HepG2 (cell line): ENCODE data around the gene HOXC10. TPM values are rescaled to one million over a fixed set of nuclear protein-coding genes. Genes with fewer than 3 reads are reported as not detected.

ENCODE experiments used
- ATAC-seq: fragments of 200-7000 bp; cut with Tn5 transposase; 3 replicates; pipeline ENCODE4 v1.9.1; 2020; ENCODE audit warnings: mild to moderate bottlenecking, moderate library complexity
- BruUV-seq: library from RNA; stranded (reverse); fragments of 400-500 nt; replicated peaks from 2 replicates; lab custom pipeline; 2021; lab: Mats Ljungman, UMichigan
- CTCF ChIA-PET: fragments of 300-600 bp; formaldehyde crosslinking; extraction: SDS; loops from one replicate; lab custom pipeline; 2021; ENCODE audit warnings: low total read pairs, inconsistent platforms, low intra/inter-chr PET ratio; lab: Yijun Ruan, JAX
- POLR2A ChIA-PET: fragments of 350-600 bp; sonication (Branson Sonifier 250); formaldehyde crosslinking; loops from one replicate; lab custom pipeline; 2020; ENCODE audit warnings: antibody characterized with exemption, inconsistent platforms; lab: Yijun Ruan, JAX
- DNase-seq: peaks from one replicate; pipeline ENCODE4 v3.0.0-alpha.2; 2015; ENCODE audit warnings: low spot score
- FAIRE-seq: peaks from 3 replicates; lab custom pipeline; 2011; peaks lifted over from hg19 to GRCh38; lab: Jason Lieb, UNC
- H2AFZ ChIP-seq: one replicate; pipeline ENCODE4 v1.6.1; 2011; ENCODE audit warnings: low read length, inconsistent platforms
- H3K27ac ChIP-seq: fragments of 300-600 bp; 3 replicates; pipeline ENCODE4 v1.8.0; 2011; ENCODE audit warnings: mixed run types, mild to moderate bottlenecking, mixed read lengths, low read length, inconsistent platforms; ENCODE audit not compliant: insufficient read depth; ENCODE audit errors: extremely low read length
- H3K27me3 ChIP-seq, 2 experiments: fragments of 200-600 bp in 1 of 2; 2 replicates in 1 of 2; 3 replicates in 1 of 2; pipeline versions ENCODE4 v1.6.0 to v1.8.0; 2011; ENCODE audit warnings: low read length in 2 of 2, mild to moderate bottlenecking in 2 of 2, moderate library complexity in 2 of 2, inconsistent platforms in 1 of 2; ENCODE audit not compliant: insufficient read depth in 2 of 2, control insufficient read depth in 1 of 2
- H3K36me3 ChIP-seq, 2 experiments: fragments of 200-600 bp in 1 of 2; replicated peaks in 1 of 2; 2 replicates in 1 of 2; 3 replicates in 1 of 2; pipeline versions ENCODE4 v1.5.1 to v1.8.0; 2011; ENCODE audit warnings: low read length in 2 of 2, inconsistent platforms in 1 of 2; ENCODE audit not compliant: insufficient read depth in 2 of 2, control insufficient read depth in 1 of 2
- H3K4me1 ChIP-seq: 2 replicates; pipeline ENCODE4 v1.5.1; 2012; ENCODE audit warnings: low read length, inconsistent platforms; ENCODE audit not compliant: insufficient read depth
- H3K4me2 ChIP-seq: 2 replicates; pipeline ENCODE4 v1.6.0; 2011; ENCODE audit warnings: low read depth, low read length, inconsistent platforms
- H3K4me3 ChIP-seq, 3 experiments: fragments of 200-600 bp in 1 of 3; sonication (generic), shearing (Covaris generic) in 1 of 3; replicated peaks in 1 of 3; 2 replicates each; pipeline ENCODE4 v1.5.1; 2011 to 2016; ENCODE audit warnings: low read length in 3 of 3, inconsistent platforms in 2 of 3, low read depth in 2 of 3, mild to moderate bottlenecking in 2 of 3, control low read depth in 1 of 3, mixed read lengths in 1 of 3; ENCODE audit not compliant: insufficient read depth in 1 of 3
- H3K79me2 ChIP-seq: one replicate; pipeline ENCODE4 v1.6.1; 2011; ENCODE audit warnings: low read length, inconsistent platforms; ENCODE audit not compliant: insufficient read depth
- H3K9ac ChIP-seq: 2 replicates; pipeline ENCODE4 v1.6.0; 2011; ENCODE audit warnings: mild to moderate bottlenecking, low read depth, low read length, inconsistent platforms; ENCODE audit not compliant: insufficient read depth
- H3K9me3 ChIP-seq: 2 replicates; pipeline ENCODE4 v1.5.1; 2012; ENCODE audit warnings: mild to moderate bottlenecking, low read length
- H4K20me1 ChIP-seq: 2 replicates; pipeline ENCODE4 v1.6.0; 2011; ENCODE audit warnings: inconsistent platforms, mild to moderate bottlenecking, low read length, moderate library complexity; ENCODE audit not compliant: insufficient read depth
- BHLHE40 ChIP-seq: IDR thresholded peaks from 2 replicates; pipeline ENCODE4 v1.6.1; 2011; ENCODE audit warnings: low read length, improper control_type of control experiment
- CC2D1A ChIP-seq: sonication (generic); formaldehyde crosslinking; IDR thresholded peaks from 2 replicates; pipeline ENCODE4 v1.8.1; 2023; ENCODE audit warnings: mild to moderate bottlenecking, missing genetic modification reagents
- CTCF ChIP-seq: sonication (generic); formaldehyde crosslinking; IDR thresholded peaks from 2 replicates; pipeline ENCODE4 v1.5.0; 2020; ENCODE audit warnings: mild to moderate bottlenecking, missing genetic modification reagents, moderate library complexity
- DPF2 ChIP-seq: sonication (generic); formaldehyde crosslinking; IDR thresholded peaks from 2 replicates; pipeline ENCODE4 v1.4.0; 2020; ENCODE audit warnings: mild to moderate bottlenecking, low read depth, missing genetic modification reagents, borderline replicate concordance
- ERF ChIP-seq: IDR thresholded peaks from 2 replicates; pipeline ENCODE4 v1.6.1; 2018; ENCODE audit warnings: missing biosample characterization, missing genetic modification reagents
- FOXP4 ChIP-seq: sonication (generic); formaldehyde crosslinking; IDR thresholded peaks from 2 replicates; pipeline ENCODE4 v1.4.0; 2020; ENCODE audit warnings: missing genetic modification reagents
- HNRNPK ChIP-seq: fragments of 200-400 bp; formaldehyde crosslinking; IDR thresholded peaks from 2 replicates; pipeline ENCODE4 v1.6.1; 2018; ENCODE audit warnings: low read length, low read depth, moderate library complexity, mild to moderate bottlenecking; ENCODE audit not compliant: poor library complexity, severe bottlenecking
- ISL2 ChIP-seq: sonication (generic); formaldehyde crosslinking; IDR thresholded peaks from 2 replicates; pipeline ENCODE4 v1.5.0; 2020; ENCODE audit warnings: missing genetic modification reagents
- LCORL ChIP-seq, 2 experiments: fragments of 450-650 bp in 1 of 2; sonication (generic) in 1 of 2; formaldehyde crosslinking in 1 of 2; IDR thresholded peaks; 2 replicates each; pipeline versions ENCODE4 v1.5.0 to v1.6.1; 2017 to 2020; ENCODE audit warnings: antibody characterized with exemption in 1 of 2, missing genetic modification reagents in 1 of 2
- MAZ ChIP-seq, 2 experiments: sonication (generic) in 1 of 2; formaldehyde crosslinking in 1 of 2; IDR thresholded peaks; 2 replicates each; pipeline versions ENCODE4 v1.5.0 to v1.6.1; 2012 to 2020; ENCODE audit warnings: low read depth in 2 of 2, mild to moderate bottlenecking in 2 of 2, borderline replicate concordance in 1 of 2, improper control_type of control experiment in 1 of 2, low read length in 1 of 2, missing genetic modification reagents in 1 of 2, moderate library complexity in 1 of 2
- PHF5A ChIP-seq: IDR thresholded peaks from one replicate; pipeline ENCODE4 v1.6.1; 2018; ENCODE audit warnings: low read depth, missing genetic modification reagents; ENCODE audit not compliant: unreplicated experiment
- RAD51 ChIP-seq: fragments of 450-650 bp; IDR thresholded peaks from 2 replicates; pipeline ENCODE4 v1.6.1; 2016; ENCODE audit warnings: borderline replicate concordance
- SMC3 ChIP-seq: IDR thresholded peaks from 2 replicates; pipeline ENCODE4 v1.6.1; 2011; ENCODE audit warnings: low read length, improper control_type of control experiment
- SRF ChIP-seq: IDR thresholded peaks from 2 replicates; pipeline ENCODE4 v1.6.1; 2011; ENCODE audit warnings: mild to moderate bottlenecking, low read depth, low read length, moderate library complexity
- STAG1 ChIP-seq: sonication (generic); formaldehyde crosslinking; IDR thresholded peaks from 2 replicates; pipeline ENCODE4 v1.4.0; 2020; ENCODE audit warnings: missing genetic modification reagents
- SUZ12 ChIP-seq: fragments of 150-350 bp; IDR thresholded peaks from 2 replicates; pipeline ENCODE4 v1.6.1; 2014; ENCODE audit warnings: low read depth, low read length
- THAP11 ChIP-seq: IDR thresholded peaks from 2 replicates; pipeline ENCODE4 v1.6.1; 2016; ENCODE audit warnings: missing biosample characterization, missing genetic modification reagents
- XRCC5 ChIP-seq: fragments of 200-400 bp; formaldehyde crosslinking; optimal IDR thresholded peaks from 2 replicates; pipeline ENCODE3; 2017; ENCODE audit warnings: mild to moderate bottlenecking, low read length
- ZNF232 ChIP-seq: sonication (generic); formaldehyde crosslinking; IDR thresholded peaks from 2 replicates; pipeline ENCODE4 v1.4.0; 2020; ENCODE audit warnings: missing genetic modification reagents, borderline replicate concordance
- ZNF362 ChIP-seq: sonication (generic); formaldehyde crosslinking; IDR thresholded peaks from 2 replicates; pipeline ENCODE4 v1.4.0; 2020; ENCODE audit warnings: missing genetic modification reagents, mild to moderate bottlenecking, borderline replicate concordance
- WGBS: methylation state at CpG from one replicate; pipeline ENCODE4 v1.1.6; 2017; ENCODE audit warnings: low lambda C conversion rate; 5-methylcytosine and 5-hydroxymethylcytosine counted together
- in situ Hi-C: cut with HindIII; loops from 2 replicates; pipeline ENCODE4 v1.10.0; 2017; ENCODE audit warnings: low pct_unique_long_range_greater_than_20kb; ENCODE audit not compliant: extremely low pct_ligation_motif_present
- intact Hi-C: fragments of 100-400 bp; cut with micrococcal nuclease; formaldehyde crosslinking; loops from one replicate; pipeline ENCODE4 v1.10.0; 2022; ENCODE audit not compliant: unreplicated experiment
- polyA plus RNA-seq, 8 experiments: library from polyadenylated mRNA; depleted of rRNA in 3 of 8; stranded (reverse) in 7 of 8; unstranded in 1 of 8; fragments of >200 nt; fragmentation: Illumina TruSeq in 4 of 8; extraction: Trizol in 4 of 8; gene quantifications; 2 replicates each; pipeline versions ENCODE4 v1.2.1 to v1.2.3, GENCODE V29; 2011 to 2016; ENCODE audit warnings: low read depth in 4 of 8, missing spikeins in 1 of 8, mixed read lengths in 1 of 8; ENCODE audit not compliant: insufficient read depth in 1 of 8
- total RNA-seq, 5 experiments: library from RNA; depleted of rRNA; stranded (reverse); fragments of >200 nt; fragmentation: Illumina TruSeq; extraction: Trizol; gene quantifications; 2 replicates each; pipeline ENCODE4 v1.2.3, GENCODE V29; 2016; ENCODE audit warnings: low read depth in 1 of 5

HOXC10 gene
- total and polyA plus RNA-seq, 2 of the 13 experiments (the other 11 are each of a cell fraction or from before 2014, with no cell fraction given), result not detected

- Histone ChIP-seq H3K27me3 (peaks cover 5 to 69% of the 10 kb centered on the region in 2 experiments; a peak in 4 of 5 replicates), H3K79me2 (no peaks in the 10 kb centered on the region), H2AFZ (no peak within 1 kb of the TSS), H3K36me3 (no peaks in the 10 kb centered on the region), H3K9ac (no peak within 1 kb of the TSS), H3K4me1 (peaks cover 7% of the 10 kb centered on the region; the same call in 1 of the 2 replicates), H4K20me1 (no peaks in the 10 kb centered on the region), H3K27ac (no peak within 1 kb of the TSS), H3K4me3 (peak within 1 kb of the TSS in 1 of 3 experiments; percentile 32; a peak in 2 of 6 replicates), H3K9me3 (no peaks in the 10 kb centered on the region), H3K4me2 (peak within 1 kb of the TSS; percentile 62)
- ChIA-PET CTCF (interaction anchor here (0.6 to 3.7 kb wide), 9 partner anchors 27 to 184 kb away, joined by 3 to 33 read pairs (median 5); partner anchors contain the start of gene SMUG1), POLR2A (no interaction called here)
- FAIRE-seq (peak; percentile 42), DNase-seq (peak; percentile 32), ATAC-seq (peak; percentile 32; the same call in 2 of the 3 replicates)
- intact Hi-C loops (loop anchor here (1.0 to 5.0 kb wide), 2 partner anchors 105 to 159 kb away; no protein-coding TSS in a partner anchor), in situ Hi-C loops (loop anchor here (5.0 kb wide), 2 partner anchors 100 to 160 kb away; no protein-coding TSS in a partner anchor)
- 8% methylated on average over 12 of the region's 12 CpGs for WGBS
- no TSS peak for BruUV-seq
- TF ChIP-seq SUZ12, result 0 out of 2 replicates have a peak, but pooled peaks have one; percentile 12
- peak; percentile 85 for TF ChIP-seq STAG1 (CRISPR knock-in tag)
- peak; percentile 93 for TF ChIP-seq ZNF362 (CRISPR knock-in tag)
- peak; percentile 88 for TF ChIP-seq RAD51
- peak; percentile 53 for TF ChIP-seq BHLHE40
- no peak for TF ChIP-seq ISL2 (CRISPR knock-in tag)
- TF ChIP-seq DPF2 (CRISPR knock-in tag), result no peak
- 0 out of 2 replicates have a peak, but pooled peaks have one; percentile 29 for TF ChIP-seq LCORL (IDR thresholded peaks at IDR 0.05)
- no peak for TF ChIP-seq LCORL (CRISPR knock-in tag; IDR thresholded peaks at IDR 0.05)
- TF ChIP-seq CC2D1A, result no peak
- no peak for TF ChIP-seq ZNF232 (CRISPR knock-in tag)
- 0 out of 2 replicates have a peak, but pooled peaks have one; percentile 40 for TF ChIP-seq THAP11 (CRISPR knock-in tag)
- TF ChIP-seq ERF, result no peak
- TF ChIP-seq SRF, result peak; percentile 79
- peak; percentile 94 for TF ChIP-seq SMC3
- TF ChIP-seq HNRNPK, result peak; percentile 83
- peak; percentile 81 for TF ChIP-seq CTCF (CRISPR knock-in tag)
- no peak for TF ChIP-seq PHF5A
- TF ChIP-seq MAZ (IDR thresholded peaks at IDR 0.05; ENCODE audit: borderline replicate concordance, low read depth, low read length), result no peak
- no peak for TF ChIP-seq MAZ (CRISPR knock-in tag; IDR thresholded peaks at IDR 0.05; ENCODE audit: low read depth)
- no peak for TF ChIP-seq FOXP4 (CRISPR knock-in tag)
- no peak for TF ChIP-seq XRCC5
Observed at GRCh38 chr12:54032627-54033100, 47.7 kb downstream of the HOXC10 start, which contains the start of gene HOXC5. TSS of gene HOXC5 (plus strand) at chr12:54033050. CDS start at chr12:54033123, 73 bp downstream.
